GM12878 (cell line): ENCODE measurements around the gene SKAP1. TPM values are rescaled to one million over a fixed set of nuclear protein-coding genes. Genes with fewer than 3 reads are reported as not detected.

Source experiments
- BCL11A ChIP-seq: IDR thresholded peaks from 2 replicates; pipeline ENCODE4 v1.6.1; 2011; ENCODE audit warnings: low read depth, low read length
- EP300 ChIP-seq, 2 experiments: fragments of 150-350 bp in 1 of 2; IDR thresholded peaks; 2 replicates each; pipeline ENCODE4 v1.6.1; 2011 to 2012; ENCODE audit warnings: low read depth in 2 of 2, low read length in 2 of 2, borderline replicate concordance in 1 of 2, improper control_type of control experiment in 1 of 2, inconsistent platforms in 1 of 2; ENCODE audit not compliant: control insufficient read depth in 1 of 2
- ETV6 ChIP-seq, 2 experiments: fragments of 450-650 bp in 1 of 2; IDR thresholded peaks in 1 of 2; conservative IDR thresholded peaks in 1 of 2; 2 replicates each; pipeline ENCODE4 v1.6.1; 2014; ENCODE audit warnings: antibody characterized with exemption in 1 of 2, borderline replicate concordance in 1 of 2, low read depth in 1 of 2, mild to moderate bottlenecking in 1 of 2, moderate library complexity in 1 of 2
- EZH2 ChIP-seq: IDR thresholded peaks from 2 replicates; pipeline ENCODE4 v1.6.1; 2012; ENCODE audit warnings: low read depth, mild to moderate bottlenecking, control low read depth, inconsistent platforms, low read length, borderline replicate concordance; ENCODE audit not compliant: control insufficient read depth
- FOS ChIP-seq: IDR thresholded peaks from 3 replicates; pipeline ENCODE4 v1.6.1; 2011; ENCODE audit warnings: borderline replicate concordance; ENCODE audit not compliant: insufficient read length; ENCODE audit errors: extremely low read depth
- GABPA ChIP-seq: IDR thresholded peaks from 2 replicates; pipeline ENCODE4 v1.6.1; 2014; ENCODE audit warnings: antibody characterized with exemption, low read depth, mild to moderate bottlenecking, inconsistent platforms
- HDAC2 ChIP-seq: fragments of 200-600 bp; sonication (generic); IDR thresholded peaks from 2 replicates; pipeline ENCODE4 v1.6.1; 2017
- HDAC6 ChIP-seq: fragments of 200-600 bp; sonication (generic); IDR thresholded peaks from one replicate; pipeline ENCODE4 v1.8.0; 2017; ENCODE audit warnings: antibody characterized with exemption; ENCODE audit not compliant: unreplicated experiment
- HDGF ChIP-seq: fragments of 450-650 bp; IDR thresholded peaks from 2 replicates; pipeline ENCODE4 v1.6.1; 2016; ENCODE audit warnings: antibody characterized with exemption
- IKZF1 ChIP-seq: fragments of 450-650 bp; conservative IDR thresholded peaks from 2 replicates; pipeline ENCODE4 v1.6.1; 2017; ENCODE audit warnings: antibody characterized with exemption, mild to moderate bottlenecking
- IRF5 ChIP-seq: fragments of 450-650 bp; IDR thresholded peaks from 2 replicates; pipeline ENCODE4 v1.6.1; 2017; ENCODE audit warnings: borderline replicate concordance
- KLF5 ChIP-seq: fragments of 450-650 bp; IDR thresholded peaks from 2 replicates; pipeline ENCODE4 v1.6.1; 2014; ENCODE audit warnings: mild to moderate bottlenecking; ENCODE audit not compliant: partially characterized antibody
- MEF2B ChIP-seq: fragments of 450-650 bp; IDR thresholded peaks from 2 replicates; pipeline ENCODE4 v1.6.1; 2018; ENCODE audit warnings: mild to moderate bottlenecking, moderate library complexity; ENCODE audit not compliant: partially characterized antibody, poor library complexity, severe bottlenecking
- MXI1 ChIP-seq: fragments of 150-350 bp; IDR thresholded peaks from 2 replicates; pipeline ENCODE4 v1.6.1; 2011; ENCODE audit warnings: low read depth, mild to moderate bottlenecking, inconsistent platforms, low read length, improper control_type of control experiment
- NKRF ChIP-seq: fragments of 450-650 bp; conservative IDR thresholded peaks from 2 replicates; pipeline ENCODE4 v1.6.1; 2017; ENCODE audit warnings: mild to moderate bottlenecking, moderate library complexity
- PBX3 ChIP-seq: IDR thresholded peaks from 2 replicates; pipeline ENCODE4 v1.6.1; 2011; ENCODE audit warnings: mild to moderate bottlenecking, low read depth, low read length, moderate library complexity; ENCODE audit not compliant: insufficient replicate concordance
- PML ChIP-seq: IDR thresholded peaks from 2 replicates; pipeline ENCODE4 v1.6.1; 2012; ENCODE audit warnings: low read length, inconsistent platforms
- TCF7 ChIP-seq: IDR thresholded peaks from 2 replicates; pipeline ENCODE4 v1.6.1; 2014; ENCODE audit warnings: antibody characterized with exemption, borderline replicate concordance
- ZBTB40 ChIP-seq: fragments of 450-650 bp; IDR thresholded peaks from 2 replicates; pipeline ENCODE4 v1.6.1; 2016; ENCODE audit warnings: mild to moderate bottlenecking, moderate library complexity, borderline replicate concordance
- ZNF274 ChIP-seq: IDR thresholded peaks from one replicate; pipeline ENCODE4 v1.8.0; 2011; ENCODE audit not compliant: insufficient read length, insufficient read depth
- ZNF384 ChIP-seq: IDR thresholded peaks from 2 replicates; pipeline ENCODE4 v1.6.1; 2012; ENCODE audit warnings: low read depth, mild to moderate bottlenecking, low read length, improper control_type of control experiment, borderline replicate concordance
- ZSCAN29 ChIP-seq: fragments of 450-650 bp; IDR thresholded peaks from 2 replicates; pipeline ENCODE4 v1.6.1; 2017; ENCODE audit warnings: mild to moderate bottlenecking, moderate library complexity
- polyA plus RNA-seq, 11 experiments: library from polyadenylated mRNA; depleted of rRNA in 4 of 11; unstranded in 6 of 11; stranded (reverse) in 5 of 11; fragments of >200 nt; fragmentation: Nextera tagmentation in 4 of 11; fragmentation: Illumina TruSeq in 1 of 11; extraction: Ambion mirVana in 4 of 11; extraction: Trizol in 1 of 11; gene quantifications; 1 replicate in 1 of 11; 2 replicates in 10 of 11; pipeline versions ENCODE4 v1.2.1 to v1.2.3, GENCODE V29; 2011 to 2016; ENCODE audit warnings: inconsistent platforms in 2 of 11, missing spikeins in 2 of 11, low read depth in 1 of 11
- total RNA-seq, 4 experiments: library from RNA; depleted of rRNA in 3 of 4; stranded (reverse); fragments of >200 nt in 3 of 4; fragmentation: Illumina TruSeq in 1 of 4; extraction: Trizol in 1 of 4; gene quantifications; 2 replicates each; pipeline versions ENCODE4 v1.2.1 to v1.2.3, GENCODE V29; 2013 to 2021

SKAP1 gene
- total and polyA plus RNA-seq, 10 of the 15 experiments (the other 5 are each of a cell fraction or from before 2014, with no cell fraction given) = 17.1 to 97.6 (median 35.9) TPM

GRCh38 chr17:48241131-48241591 lies 188.9 kb downstream of the SKAP1 start (continued):
- TF ChIP-seq ZNF274 (no peak), EZH2 (no peak), ZNF384 (no peak), PBX3 (no peak), HDAC2 (no peak), NKRF (no peak), IRF5 (no peak), ETV6 (conservative IDR thresholded peaks at IDR 0.05 in 1 of 2, IDR thresholded peaks at IDR 0.05 in 1 of 2; ENCODE audit: borderline replicate concordance in 1 of 2, low read depth in 1 of 2) (no peak), MXI1 (no peak), GABPA (0 out of 2 replicates have a peak, but pooled peaks have one; percentile 38), TCF7 (no peak), ZSCAN29 (no peak), KLF5 (no peak), IKZF1 (peak; percentile 64), ZBTB40 (no peak), PML (no peak), FOS (no peak), MEF2B (peak; percentile 89), HDAC6 (no peak), HDGF (peak; percentile 57; the same call in 1 of the 2 replicates), BCL11A (no peak), EP300 (IDR thresholded peaks at IDR 0.05; ENCODE audit: borderline replicate concordance in 1 of 2, control insufficient read depth in 1 of 2, low read depth in 2 of 2, low read length in 2 of 2) (no peak; a peak in 1 of 4 replicates)
